DMS114 treated with DMSO at 0.1 percent for 48 hours (cell line): ENCODE results near the gene ABI3.

Experiments
- DNase-seq: peaks from one replicate; lab custom pipeline; 2025; ENCODE audit not compliant: unreplicated experiment; lab: John Stamatoyannopoulos, UW

The ABI3 gene

GRCh38 chr17:49224198-49224996 is 13.9 kb downstream of the ABI3 start:
- DNase-seq: no peak

- no peak for DNase-seq
Measured at GRCh38 chr17:49224997-49225337, 14.5 kb downstream of the ABI3 start.

- no peak for DNase-seq
Measured at GRCh38 chr17:49225554-49226236, 15.2 kb downstream of the ABI3 start.

GRCh38 chr17:49226771-49227435 is 16.4 kb downstream of the ABI3 start:
- DNase-seq: no peak

- peak; percentile 40 for DNase-seq
Measured at GRCh38 chr17:49227436-49228261, 17.1 kb downstream of the ABI3 start.

- no peak for DNase-seq
Measured at GRCh38 chr17:49229076-49229804, 18.7 kb downstream of the ABI3 start.

- no peak for DNase-seq
Measured at GRCh38 chr17:49229805-49230600, 19.5 kb downstream of the ABI3 start.

GRCh38 chr17:49230636-49231562 is 20.4 kb downstream of the ABI3 start, which contains the start of gene PHOSPHO1:
Gene PHOSPHO1, minus strand, starts transcription at chr17:49230787. Its CDS starts 4,096 bp downstream, at chr17:49226691.
- peak; percentile 70 for DNase-seq

- DNase-seq: no peak
Measured at GRCh38 chr17:49231563-49231894, 21.0 kb downstream of the ABI3 start.

- DNase-seq: no peak
Measured at GRCh38 chr17:49234509-49235080, 24.1 kb downstream of the ABI3 start.

- no peak for DNase-seq
Measured at GRCh38 chr17:49235896-49236295, 25.4 kb downstream of the ABI3 start.

- no peak for DNase-seq
Measured at GRCh38 chr17:49239963-49240362, 29.5 kb downstream of the ABI3 start.

GRCh38 chr17:49240619-49241018 is 30.1 kb downstream of the ABI3 start:
- no peak for DNase-seq

- DNase-seq: no peak
Measured at GRCh38 chr17:49241040-49241439, 30.5 kb downstream of the ABI3 start.

GRCh38 chr17:49241692-49242397 is 31.3 kb downstream of the ABI3 start:
- no peak for DNase-seq

- DNase-seq: no peak
Measured at GRCh38 chr17:49242813-49243212, 32.3 kb downstream of the ABI3 start.

GRCh38 chr17:49244839-49245238 is 34.3 kb downstream of the ABI3 start:
- DNase-seq: no peak

- no peak for DNase-seq
Measured at GRCh38 chr17:49247944-49248343, 37.4 kb downstream of the ABI3 start.
